OCI-LY3 (cell line): ENCODE data around the gene ASL.

ENCODE experiments used
- CTCF ChIP-seq: fragments of 200-600, 300-600 bp; sonication (generic); IDR thresholded peaks from 2 replicates; pipeline ENCODE4 v1.5.1; 2014; ENCODE audit warnings: antibody characterized with exemption, low read length, low read depth
- EZH2phosphoT487 ChIP-seq: fragments of 200-600 bp; shearing (Covaris generic); IDR thresholded peaks from 2 replicates; pipeline ENCODE4 v1.6.1; 2018; ENCODE audit warnings: antibody characterized with exemption, mixed run types, low read depth

GRCh38 chr7:66043681-66044497 is 31.7 kb upstream of the ASL start:
- TF ChIP-seq CTCF (no peak), EZH2phosphoT487 (no peak)
